HEK293 (cell line): ENCODE results near the gene RNU7-1.

Experiments used
- AEBP2 ChIP-seq: fragments of 450-650 bp; formaldehyde crosslinking; IDR thresholded peaks from 2 replicates; pipeline ENCODE4 v1.5.1; 2016; ENCODE audit warnings: missing biosample characterization, missing genetic modification characterization, borderline replicate concordance
- EGR2 ChIP-seq: fragments of 450-650 bp; formaldehyde crosslinking; IDR thresholded peaks from 2 replicates; pipeline ENCODE4 v1.5.1; 2016; ENCODE audit warnings: low read depth, missing biosample characterization, missing genetic modification characterization
- INSM2 ChIP-seq: fragments of 450-650 bp; formaldehyde crosslinking; IDR thresholded peaks from 2 replicates; pipeline ENCODE4 v1.5.1; 2016; ENCODE audit warnings: missing biosample characterization, missing genetic modification characterization
- KLF1 ChIP-seq: fragments of 450-650 bp; formaldehyde crosslinking; IDR thresholded peaks from 2 replicates; pipeline ENCODE4 v1.5.1; 2016; ENCODE audit warnings: missing biosample characterization, missing genetic modification characterization
- KLF8 ChIP-seq: fragments of 450-650 bp; formaldehyde crosslinking; IDR thresholded peaks from 2 replicates; pipeline ENCODE4 v1.5.1; 2016; ENCODE audit warnings: missing biosample characterization, missing genetic modification characterization
- KLF9 ChIP-seq: fragments of 450-650 bp; formaldehyde crosslinking; IDR thresholded peaks from 2 replicates; pipeline ENCODE4 v1.5.1; 2016; ENCODE audit warnings: missing biosample characterization, missing genetic modification characterization, low read depth
- MZF1 ChIP-seq: fragments of 450-650 bp; formaldehyde crosslinking; IDR thresholded peaks from 2 replicates; pipeline ENCODE4 v1.5.1; 2017; ENCODE audit warnings: missing biosample characterization, missing genetic modification characterization, borderline replicate concordance
- SALL2 ChIP-seq: fragments of 450-650 bp; formaldehyde crosslinking; IDR thresholded peaks from 2 replicates; pipeline ENCODE4 v1.5.0; 2017; ENCODE audit warnings: missing biosample characterization, mild to moderate bottlenecking, missing genetic modification characterization, borderline replicate concordance
- TCF7L2 ChIP-seq: IDR thresholded peaks from 2 replicates; pipeline ENCODE4 v1.6.1; 2011; ENCODE audit warnings: low read depth, mild to moderate bottlenecking, inconsistent platforms, low read length, moderate library complexity, borderline replicate concordance
- WT1 ChIP-seq: fragments of 450-650 bp; formaldehyde crosslinking; IDR thresholded peaks from 2 replicates; pipeline ENCODE4 v1.5.1; 2016; ENCODE audit warnings: missing biosample characterization, missing genetic modification characterization
- YY1 ChIP-seq: fragments of 450-650 bp; formaldehyde crosslinking; IDR thresholded peaks from 2 replicates; pipeline ENCODE4 v1.5.1; 2018; ENCODE audit warnings: missing biosample characterization, missing genetic modification characterization
- YY2 ChIP-seq: fragments of 450-650 bp; formaldehyde crosslinking; IDR thresholded peaks from 2 replicates; pipeline ENCODE4 v1.5.1; 2016; ENCODE audit warnings: missing biosample characterization, missing genetic modification characterization
- ZBTB17 ChIP-seq: fragments of 450-650 bp; formaldehyde crosslinking; IDR thresholded peaks from 2 replicates; pipeline ENCODE4 v1.5.1; 2016; ENCODE audit warnings: missing biosample characterization, missing genetic modification characterization
- ZBTB48 ChIP-seq: fragments of 450-650 bp; formaldehyde crosslinking; IDR thresholded peaks from 2 replicates; pipeline ENCODE4 v1.5.1; 2016; ENCODE audit warnings: missing biosample characterization, missing genetic modification characterization
- ZFHX2 ChIP-seq: fragments of 450-650 bp; formaldehyde crosslinking; conservative IDR thresholded peaks from 2 replicates; pipeline ENCODE4 v1.5.1; 2016; ENCODE audit warnings: missing biosample characterization, missing genetic modification characterization
- ZFP37 ChIP-seq: fragments of 450-650 bp; formaldehyde crosslinking; IDR thresholded peaks from 2 replicates; pipeline ENCODE4 v1.5.1; 2016; ENCODE audit warnings: missing biosample characterization, missing genetic modification characterization
- ZIC2 ChIP-seq: fragments of 450-650 bp; formaldehyde crosslinking; IDR thresholded peaks from 2 replicates; pipeline ENCODE4 v1.5.1; 2016; ENCODE audit warnings: missing biosample characterization, missing genetic modification characterization
- ZNF112 ChIP-seq: fragments of 450-650 bp; formaldehyde crosslinking; IDR thresholded peaks from 2 replicates; pipeline ENCODE4 v1.5.0; 2017; ENCODE audit warnings: missing biosample characterization, missing genetic modification characterization
- ZNF221 ChIP-seq: fragments of 450-650 bp; formaldehyde crosslinking; IDR thresholded peaks from 2 replicates; pipeline ENCODE4 v1.5.1; 2017; ENCODE audit warnings: missing biosample characterization, missing genetic modification characterization, borderline replicate concordance
- ZNF37A ChIP-seq: fragments of 450-650 bp; IDR thresholded peaks from 2 replicates; pipeline ENCODE4 v1.5.1; 2018; ENCODE audit warnings: missing biosample characterization, missing genetic modification characterization
- ZNF513 ChIP-seq: fragments of 450-650 bp; IDR thresholded peaks from 2 replicates; pipeline ENCODE4 v1.5.1; 2018; ENCODE audit warnings: missing biosample characterization, missing genetic modification characterization
- ZNF544 ChIP-seq: fragments of 450-650 bp; formaldehyde crosslinking; IDR thresholded peaks from 2 replicates; pipeline ENCODE4 v1.5.0; 2017; ENCODE audit warnings: missing biosample characterization, missing genetic modification characterization
- ZNF560 ChIP-seq: fragments of 450-650 bp; formaldehyde crosslinking; IDR thresholded peaks from 2 replicates; pipeline ENCODE4 v1.5.1; 2017; ENCODE audit warnings: missing biosample characterization, missing genetic modification characterization, borderline replicate concordance
- ZNF677 ChIP-seq: fragments of 450-650 bp; IDR thresholded peaks from 2 replicates; pipeline ENCODE4 v1.5.0; 2018; ENCODE audit warnings: missing biosample characterization, mild to moderate bottlenecking, missing genetic modification characterization, moderate library complexity
- ZNF843 ChIP-seq: fragments of 450-650 bp; formaldehyde crosslinking; IDR thresholded peaks from 2 replicates; pipeline ENCODE4 v1.5.1; 2016; ENCODE audit warnings: missing biosample characterization, missing genetic modification characterization
- ZSCAN30 ChIP-seq: fragments of 450-650 bp; IDR thresholded peaks from 2 replicates; pipeline ENCODE4 v1.5.1; 2018; ENCODE audit warnings: missing biosample characterization, mild to moderate bottlenecking, missing genetic modification characterization, moderate library complexity
- TF ChIP-seq, protein P1 (sequence below): fragments of 450-650 bp; formaldehyde crosslinking; IDR thresholded peaks from 2 replicates; pipeline ENCODE4; 2016; ENCODE audit warnings: missing biosample characterization, missing genetic modification characterization
- TF ChIP-seq, protein P2 (sequence below): fragments of 450-650 bp; formaldehyde crosslinking; IDR thresholded peaks from 2 replicates; pipeline ENCODE4 v1.5.1; 2017; ENCODE audit warnings: missing biosample characterization, missing genetic modification characterization
- TF ChIP-seq, protein P3 (sequence below): fragments of 450-650 bp; formaldehyde crosslinking; IDR thresholded peaks from 2 replicates; pipeline ENCODE4 v1.5.1; 2016; ENCODE audit warnings: missing biosample characterization, missing genetic modification characterization

RNU7-1 gene

DNA sequence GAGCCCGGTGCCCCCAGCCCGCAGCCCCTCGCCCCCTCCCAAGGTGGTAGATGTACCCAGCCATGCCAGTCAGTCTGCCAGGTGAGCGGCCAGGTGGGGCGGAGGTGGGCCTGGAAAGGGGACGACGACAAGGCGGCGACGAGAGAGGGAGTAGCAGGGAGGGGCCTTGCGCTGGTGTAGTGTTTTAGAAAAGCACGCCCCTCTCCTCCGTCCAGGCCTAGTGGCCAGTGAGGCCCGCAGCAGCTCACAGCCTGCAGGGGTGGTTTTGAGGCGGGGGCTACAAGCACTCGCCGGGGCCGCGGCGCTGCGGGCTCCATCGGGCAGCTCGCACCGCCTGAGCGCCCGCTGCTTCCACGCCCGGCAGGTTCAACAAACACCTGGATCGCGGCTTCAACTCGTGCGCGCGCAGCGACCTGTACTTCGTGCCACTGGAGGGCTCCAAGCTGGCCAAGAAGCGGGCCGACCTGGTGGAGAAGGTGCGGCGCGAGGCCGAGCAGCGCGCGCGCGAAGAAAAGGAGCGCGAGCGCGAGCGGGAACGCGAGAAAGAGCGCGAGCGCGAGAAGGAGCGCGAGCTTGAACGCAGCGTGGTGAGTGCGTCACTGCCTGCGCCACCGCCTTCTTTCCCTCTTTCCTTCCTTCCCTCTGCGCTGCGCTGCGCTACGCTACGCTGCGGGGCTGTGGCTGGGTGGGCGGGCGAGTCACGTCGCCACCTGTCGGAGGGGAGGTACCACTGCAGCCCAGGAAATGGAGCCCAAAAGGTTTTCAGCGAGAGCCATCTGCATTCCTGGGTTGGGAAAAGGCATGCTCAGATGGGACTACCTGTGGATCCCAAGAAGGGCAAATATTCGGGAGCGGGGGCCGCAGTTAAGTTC, 5.9 kb upstream of the RNU7-1 start (continued):
- TF ChIP-seq AEBP2 (tag by site-specific recombination): no peak
- TF ChIP-seq ZNF560 (tag by site-specific recombination): no peak
- 0 out of 2 replicates have a peak, but pooled peaks have one; percentile 11 for TF ChIP-seq ZBTB48 (tag by site-specific recombination)
- 0 out of 2 replicates have a peak, but pooled peaks have one; percentile 47 for TF ChIP-seq KLF1 (tag by site-specific recombination)
- no peak for TF ChIP-seq ZNF112 (tag by site-specific recombination)
- peak; percentile 89; the same call in 1 of the 2 replicates for TF ChIP-seq EGR2
- 0 out of 2 replicates have a peak, but pooled peaks have one; percentile 72 for TF ChIP-seq ZNF843 (tag by site-specific recombination)
- peak; percentile 96 for TF ChIP-seq ZFHX2
- TF ChIP-seq KLF8: peak; percentile 94
- TF ChIP-seq, protein P1, sequence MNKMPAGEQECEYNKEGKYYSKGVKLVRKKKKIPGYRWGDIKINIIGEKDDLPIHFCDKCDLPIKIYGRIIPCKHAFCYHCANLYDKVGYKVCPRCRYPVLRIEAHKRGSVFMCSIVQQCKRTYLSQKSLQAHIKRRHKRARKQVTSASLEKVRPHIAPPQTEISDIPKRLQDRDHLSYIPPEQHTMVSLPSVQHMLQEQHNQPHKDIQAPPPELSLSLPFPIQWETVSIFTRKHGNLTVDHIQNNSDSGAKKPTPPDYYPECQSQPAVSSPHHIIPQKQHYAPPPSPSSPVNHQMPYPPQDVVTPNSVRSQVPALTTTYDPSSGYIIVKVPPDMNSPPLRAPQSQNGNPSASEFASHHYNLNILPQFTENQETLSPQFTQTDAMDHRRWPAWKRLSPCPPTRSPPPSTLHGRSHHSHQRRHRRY (tag by site-specific recombination): 0 out of 2 replicates have a peak, but pooled peaks have one; percentile 21
- TF ChIP-seq ZNF37A (tag by site-specific recombination): no peak
- TF ChIP-seq YY2 (tag by site-specific recombination): 0 out of 2 replicates have a peak, but pooled peaks have one; percentile 11
- TF ChIP-seq ZNF544 (tag by site-specific recombination): no peak
- no peak; the same call in 1 of the 2 replicates for TF ChIP-seq ZIC2
- TF ChIP-seq ZNF221 (tag by site-specific recombination): no peak
- TF ChIP-seq, protein P2, sequence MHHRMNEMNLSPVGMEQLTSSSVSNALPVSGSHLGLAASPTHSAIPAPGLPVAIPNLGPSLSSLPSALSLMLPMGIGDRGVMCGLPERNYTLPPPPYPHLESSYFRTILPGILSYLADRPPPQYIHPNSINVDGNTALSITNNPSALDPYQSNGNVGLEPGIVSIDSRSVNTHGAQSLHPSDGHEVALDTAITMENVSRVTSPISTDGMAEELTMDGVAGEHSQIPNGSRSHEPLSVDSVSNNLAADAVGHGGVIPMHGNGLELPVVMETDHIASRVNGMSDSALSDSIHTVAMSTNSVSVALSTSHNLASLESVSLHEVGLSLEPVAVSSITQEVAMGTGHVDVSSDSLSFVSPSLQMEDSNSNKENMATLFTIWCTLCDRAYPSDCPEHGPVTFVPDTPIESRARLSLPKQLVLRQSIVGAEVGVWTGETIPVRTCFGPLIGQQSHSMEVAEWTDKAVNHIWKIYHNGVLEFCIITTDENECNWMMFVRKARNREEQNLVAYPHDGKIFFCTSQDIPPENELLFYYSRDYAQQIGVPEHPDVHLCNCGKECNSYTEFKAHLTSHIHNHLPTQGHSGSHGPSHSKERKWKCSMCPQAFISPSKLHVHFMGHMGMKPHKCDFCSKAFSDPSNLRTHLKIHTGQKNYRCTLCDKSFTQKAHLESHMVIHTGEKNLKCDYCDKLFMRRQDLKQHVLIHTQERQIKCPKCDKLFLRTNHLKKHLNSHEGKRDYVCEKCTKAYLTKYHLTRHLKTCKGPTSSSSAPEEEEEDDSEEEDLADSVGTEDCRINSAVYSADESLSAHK (tag by site-specific recombination): no peak
- peak; percentile 97 for TF ChIP-seq ZBTB17 (tag by site-specific recombination)
- TF ChIP-seq ZFP37 (tag by site-specific recombination): peak; percentile 98
- TF ChIP-seq TCF7L2: no peak
- TF ChIP-seq YY1 (tag by site-specific recombination): 0 out of 2 replicates have a peak, but pooled peaks have one; percentile 26
- TF ChIP-seq KLF9 (tag by site-specific recombination): peak; percentile 97
- peak; percentile 66; the same call in 1 of the 2 replicates for TF ChIP-seq MZF1 (tag by site-specific recombination)
- TF ChIP-seq ZNF677 (tag by site-specific recombination): no peak
- TF ChIP-seq WT1: peak; percentile 60; the same call in 1 of the 2 replicates
- no peak for TF ChIP-seq ZNF513
- TF ChIP-seq ZSCAN30 (tag by site-specific recombination): peak; percentile 49; the same call in 1 of the 2 replicates
- peak; percentile 87 for TF ChIP-seq INSM2
- TF ChIP-seq SALL2 (tag by site-specific recombination): no peak
- TF ChIP-seq, protein P3, sequence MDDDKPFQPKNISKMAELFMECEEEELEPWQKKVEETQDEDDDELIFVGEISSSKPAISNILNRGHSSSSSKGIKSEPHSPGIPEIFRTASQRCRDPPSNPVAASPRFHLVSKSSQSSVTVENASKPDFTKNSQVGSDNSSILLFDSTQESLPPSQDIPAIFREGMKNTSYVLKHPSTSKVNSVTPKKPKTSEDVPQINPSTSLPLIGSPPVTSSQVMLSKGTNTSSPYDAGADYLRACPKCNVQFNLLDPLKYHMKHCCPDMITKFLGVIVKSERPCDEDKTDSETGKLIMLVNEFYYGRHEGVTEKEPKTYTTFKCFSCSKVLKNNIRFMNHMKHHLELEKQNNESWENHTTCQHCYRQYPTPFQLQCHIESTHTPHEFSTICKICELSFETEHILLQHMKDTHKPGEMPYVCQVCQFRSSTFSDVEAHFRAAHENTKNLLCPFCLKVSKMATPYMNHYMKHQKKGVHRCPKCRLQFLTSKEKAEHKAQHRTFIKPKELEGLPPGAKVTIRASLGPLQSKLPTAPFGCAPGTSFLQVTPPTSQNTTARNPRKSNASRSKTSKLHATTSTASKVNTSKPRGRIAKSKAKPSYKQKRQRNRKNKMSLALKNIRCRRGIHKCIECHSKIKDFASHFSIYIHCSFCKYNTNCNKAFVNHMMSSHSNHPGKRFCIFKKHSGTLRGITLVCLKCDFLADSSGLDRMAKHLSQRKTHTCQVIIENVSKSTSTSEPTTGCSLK (tag by site-specific recombination): no peak
